ENCODE measurements around the gene PIH1D1. TPM values are rescaled to one million over a fixed set of nuclear protein-coding genes. Genes with fewer than 3 reads are reported as not detected.

PIH1D1 gene
- total RNA-seq, 1 donor from 2014 or later, result 84.5 TPM

DNA sequence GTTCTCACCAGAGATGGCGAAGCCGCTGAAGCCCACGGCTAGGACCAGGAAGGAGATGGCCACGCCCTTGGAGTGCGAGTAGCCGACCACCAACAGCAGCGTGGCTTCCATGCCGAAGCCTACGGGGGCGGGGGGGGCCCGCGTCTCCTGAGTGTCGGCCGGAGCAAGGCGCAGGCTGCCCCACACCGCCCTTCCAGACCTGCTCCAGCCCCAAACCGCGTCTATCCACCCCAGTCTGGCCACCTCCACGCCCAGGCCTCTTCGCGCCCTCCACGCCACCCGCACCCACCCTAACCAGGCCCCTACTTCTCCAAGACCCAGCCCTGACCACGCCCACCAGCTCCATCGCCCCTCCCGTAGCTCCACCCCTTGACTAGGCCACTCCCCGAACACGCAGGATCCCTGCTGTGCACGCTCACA lies 20.3 kb downstream of the PIH1D1 start:
- peaks cover 11% of the 10 kb centered on the region for H3K4me1 Mint-ChIP-seq (ENCODE audit: unreplicated experiment)
- TF ChIP-seq, protein P1, sequence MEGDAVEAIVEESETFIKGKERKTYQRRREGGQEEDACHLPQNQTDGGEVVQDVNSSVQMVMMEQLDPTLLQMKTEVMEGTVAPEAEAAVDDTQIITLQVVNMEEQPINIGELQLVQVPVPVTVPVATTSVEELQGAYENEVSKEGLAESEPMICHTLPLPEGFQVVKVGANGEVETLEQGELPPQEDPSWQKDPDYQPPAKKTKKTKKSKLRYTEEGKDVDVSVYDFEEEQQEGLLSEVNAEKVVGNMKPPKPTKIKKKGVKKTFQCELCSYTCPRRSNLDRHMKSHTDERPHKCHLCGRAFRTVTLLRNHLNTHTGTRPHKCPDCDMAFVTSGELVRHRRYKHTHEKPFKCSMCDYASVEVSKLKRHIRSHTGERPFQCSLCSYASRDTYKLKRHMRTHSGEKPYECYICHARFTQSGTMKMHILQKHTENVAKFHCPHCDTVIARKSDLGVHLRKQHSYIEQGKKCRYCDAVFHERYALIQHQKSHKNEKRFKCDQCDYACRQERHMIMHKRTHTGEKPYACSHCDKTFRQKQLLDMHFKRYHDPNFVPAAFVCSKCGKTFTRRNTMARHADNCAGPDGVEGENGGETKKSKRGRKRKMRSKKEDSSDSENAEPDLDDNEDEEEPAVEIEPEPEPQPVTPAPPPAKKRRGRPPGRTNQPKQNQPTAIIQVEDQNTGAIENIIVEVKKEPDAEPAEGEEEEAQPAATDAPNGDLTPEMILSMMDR (IDR thresholded peaks at IDR 0.05), result no peak
- peaks cover 74% of the 10 kb centered on the region for H3K27me3 Mint-ChIP-seq (ENCODE audit: unreplicated experiment)
- H3K36me3 Mint-ChIP-seq (ENCODE audit: unreplicated experiment), result peaks cover 2% of the 10 kb centered on the region
- DNase-seq (ENCODE audit: extremely low spot score, unreplicated experiment), result no peak
- no peak overlapping the region for H3K27ac Mint-ChIP-seq (ENCODE audit: unreplicated experiment)
- no peak overlapping the region for H3K4me3 Mint-ChIP-seq (ENCODE audit: unreplicated experiment)
- H3K9me3 Mint-ChIP-seq (ENCODE audit: unreplicated experiment), result no peaks in the 10 kb centered on the region

DNA sequence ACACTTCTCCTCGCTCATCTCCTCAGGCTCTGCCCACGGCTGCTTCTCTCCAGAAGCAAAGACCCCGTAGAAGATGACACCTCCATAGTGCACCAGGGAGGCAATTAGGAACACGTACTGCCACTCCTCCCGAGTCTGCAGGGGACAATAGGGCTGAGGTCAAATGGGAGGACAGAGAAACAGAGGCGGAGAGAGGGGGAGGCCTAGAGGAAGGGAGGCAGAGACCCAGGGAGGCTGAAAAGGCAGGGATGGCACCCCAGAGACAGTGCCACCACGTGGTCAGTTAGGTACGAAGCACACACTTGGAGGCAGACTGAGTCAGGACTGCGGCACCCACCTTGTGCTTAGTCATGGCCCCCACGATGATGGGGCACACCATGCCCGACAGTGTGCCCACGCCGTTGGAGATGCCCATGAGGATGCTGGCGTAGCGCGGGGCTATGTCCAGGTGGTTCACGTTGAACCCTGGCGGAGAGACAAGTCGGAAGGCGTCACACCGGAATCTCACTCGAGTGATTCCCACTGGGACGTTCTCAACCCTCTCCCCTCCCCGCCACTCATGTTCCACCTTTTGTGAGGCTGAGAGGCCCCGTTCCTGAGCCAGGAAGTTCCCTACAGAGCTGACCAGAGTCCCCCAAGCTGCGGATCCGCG lies 20.8 kb downstream of the PIH1D1 start:
- peaks cover 2% of the 10 kb centered on the region for H3K36me3 Mint-ChIP-seq (ENCODE audit: unreplicated experiment)
- no peak for DNase-seq (ENCODE audit: extremely low spot score, unreplicated experiment)
- no peaks in the 10 kb centered on the region for H3K9me3 Mint-ChIP-seq (ENCODE audit: unreplicated experiment)
- H3K27me3 Mint-ChIP-seq (ENCODE audit: unreplicated experiment), result peaks cover 74% of the 10 kb centered on the region
- H3K27ac Mint-ChIP-seq (ENCODE audit: unreplicated experiment), result no peak overlapping the region
- no peak overlapping the region for H3K4me3 Mint-ChIP-seq (ENCODE audit: unreplicated experiment)
- TF ChIP-seq, protein P1 (IDR thresholded peaks at IDR 0.05), result peak; percentile 35
- peaks cover 11% of the 10 kb centered on the region for H3K4me1 Mint-ChIP-seq (ENCODE audit: unreplicated experiment)

DNA sequence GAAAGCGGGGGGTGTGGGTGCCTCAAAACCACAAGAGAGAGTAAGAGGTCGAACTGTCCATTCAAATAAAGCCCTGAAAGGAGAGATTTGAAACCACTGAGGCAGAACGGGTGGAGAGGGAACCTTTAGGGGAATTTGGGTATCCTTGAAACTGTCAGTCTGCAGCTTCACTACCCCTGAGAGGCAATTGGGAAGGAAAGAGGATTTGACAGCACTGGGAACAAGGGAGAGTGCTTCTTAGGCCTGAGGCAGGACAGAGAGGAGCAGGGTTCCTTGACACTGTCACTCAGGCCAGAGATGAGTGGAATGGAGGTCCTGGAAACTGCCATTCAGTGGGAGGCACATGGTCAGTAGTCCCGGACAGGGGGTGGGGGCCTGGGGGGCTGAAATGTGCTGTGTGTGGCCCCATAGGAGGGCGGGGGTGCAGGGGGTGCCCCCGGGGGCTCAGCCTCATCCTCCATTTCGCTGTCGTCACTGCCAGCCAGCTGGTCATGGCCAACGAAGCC lies 21.4 kb downstream of the PIH1D1 start:
- H3K4me3 Mint-ChIP-seq (ENCODE audit: unreplicated experiment), result no peak overlapping the region
- TF ChIP-seq, protein P1 (IDR thresholded peaks at IDR 0.05), result no peak
- DNase-seq (ENCODE audit: extremely low spot score, unreplicated experiment), result no peak
- peaks cover 74% of the 10 kb centered on the region for H3K27me3 Mint-ChIP-seq (ENCODE audit: unreplicated experiment)
- peaks cover 2% of the 10 kb centered on the region for H3K36me3 Mint-ChIP-seq (ENCODE audit: unreplicated experiment)
- H3K9me3 Mint-ChIP-seq (ENCODE audit: unreplicated experiment), result no peaks in the 10 kb centered on the region
- peaks cover 11% of the 10 kb centered on the region for H3K4me1 Mint-ChIP-seq (ENCODE audit: unreplicated experiment)
- no peak overlapping the region for H3K27ac Mint-ChIP-seq (ENCODE audit: unreplicated experiment)

DNA sequence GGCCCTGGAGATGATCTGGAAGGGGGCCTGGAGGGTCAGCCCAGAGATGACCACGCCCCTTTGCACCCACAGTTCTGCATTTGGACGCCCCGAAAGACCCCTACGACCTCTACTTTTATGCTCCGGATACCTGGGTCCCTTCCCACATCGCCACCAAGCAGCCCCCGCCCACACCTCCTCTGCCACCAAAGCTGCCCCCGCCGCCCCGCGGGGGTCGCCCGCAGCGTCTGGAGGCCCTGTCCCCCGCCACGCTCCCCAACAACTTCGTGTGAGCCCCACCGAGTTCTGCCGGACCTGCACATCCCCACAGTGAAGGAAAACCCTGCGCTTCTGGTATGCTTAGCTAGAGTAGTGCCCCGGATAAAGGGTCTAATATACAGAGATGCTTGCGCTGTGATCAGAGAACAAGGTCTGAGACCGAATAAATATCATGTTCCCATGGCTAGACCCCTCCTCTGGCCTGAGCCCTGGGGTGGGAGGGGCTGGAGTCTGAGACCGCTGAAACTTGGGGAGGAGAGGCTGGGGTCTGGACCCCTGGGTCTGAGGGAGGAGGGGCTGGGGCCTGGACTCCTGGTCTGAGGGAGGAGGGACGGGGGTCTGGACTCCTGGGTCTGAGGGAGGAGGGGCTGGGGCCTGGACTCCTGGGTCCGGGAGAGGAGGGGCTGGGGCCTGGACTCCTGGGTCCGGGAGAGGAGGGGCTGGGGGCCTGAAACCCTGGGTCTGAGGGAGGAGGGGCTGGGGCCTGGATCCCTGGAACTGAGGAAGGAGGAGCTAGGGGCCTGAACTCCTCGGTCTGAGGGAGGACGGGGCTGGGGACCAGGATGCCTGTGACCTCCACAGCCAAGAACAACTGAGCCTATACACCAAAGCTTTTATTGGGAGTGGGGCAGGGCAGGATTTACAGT lies 22.8 kb downstream of the PIH1D1 start:
- peaks cover 13% of the 10 kb centered on the region for H3K4me1 Mint-ChIP-seq (ENCODE audit: unreplicated experiment)
- DNase-seq (ENCODE audit: extremely low spot score, unreplicated experiment), result no peak
- H3K4me3 Mint-ChIP-seq (ENCODE audit: unreplicated experiment), result no peak overlapping the region
- peaks cover 80% of the 10 kb centered on the region for H3K27me3 Mint-ChIP-seq (ENCODE audit: unreplicated experiment)
- H3K9me3 Mint-ChIP-seq (ENCODE audit: unreplicated experiment), result no peaks in the 10 kb centered on the region
- TF ChIP-seq, protein P1 (IDR thresholded peaks at IDR 0.05), result no peak
- H3K36me3 Mint-ChIP-seq (ENCODE audit: unreplicated experiment), result peaks cover 2% of the 10 kb centered on the region
- H3K27ac Mint-ChIP-seq (ENCODE audit: unreplicated experiment), result no peak overlapping the region
